ENCODE measurements around the gene DTYMK.
"Not testable (repeated sequence)": the region's sequence is repeated elsewhere in the genome, so short reads cannot be mapped to it uniquely, and the experiment has no call there.

The DTYMK gene

DNA sequence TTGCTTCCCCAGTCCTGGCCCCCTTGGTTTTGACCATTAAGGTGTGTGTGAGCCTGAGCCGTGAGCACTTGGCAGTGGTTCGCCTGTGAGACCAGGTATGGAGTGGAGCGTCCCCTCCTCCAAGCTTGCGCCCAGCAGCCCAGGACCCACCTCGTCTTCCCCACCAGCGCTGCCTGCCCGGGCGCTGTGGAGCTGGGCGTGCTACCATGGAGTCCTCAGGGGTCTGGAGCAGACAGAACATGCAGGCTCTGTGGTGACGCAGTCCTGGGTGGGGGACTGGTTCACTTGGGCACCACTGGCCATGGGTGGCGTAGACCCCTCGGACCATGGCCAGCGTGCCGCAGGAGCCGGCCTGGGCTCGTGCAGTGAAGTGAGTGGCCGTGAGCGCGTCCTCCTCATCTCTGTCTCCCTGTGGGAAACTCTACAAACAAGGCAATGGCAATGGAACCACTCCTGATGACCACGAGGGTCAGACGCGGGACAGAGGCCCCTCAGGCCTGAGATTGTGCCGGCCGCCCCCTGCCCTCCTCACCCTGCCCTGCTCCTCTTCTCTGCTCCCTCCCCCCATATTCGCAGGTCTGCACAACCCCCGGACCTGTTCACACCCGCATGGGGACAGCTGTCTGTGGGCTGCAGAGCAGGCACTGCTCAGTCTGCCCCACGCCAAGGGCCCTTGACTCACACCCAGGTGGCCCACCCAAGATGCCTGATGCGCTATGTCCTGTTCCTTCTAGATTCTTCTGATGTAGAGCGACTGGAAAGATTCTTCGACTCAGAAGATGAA lies 15.0 kb downstream of the DTYMK start:
- peaks cover 91% of the 10 kb centered on the region for H3K36me3 Mint-ChIP-seq (ENCODE audit: low read depth)
- H3K9me3 Mint-ChIP-seq, result no peaks in the 10 kb centered on the region
- peak overlapping the region; percentile 57 for H3K27ac Mint-ChIP-seq
- H3K27me3 Mint-ChIP-seq, result no peaks in the 10 kb centered on the region
- H3K4me1 Mint-ChIP-seq (ENCODE audit: low read depth), result peaks cover 2% of the 10 kb centered on the region
- no peak for DNase-seq
- H3K4me3 Mint-ChIP-seq, result no peak overlapping the region

DNA sequence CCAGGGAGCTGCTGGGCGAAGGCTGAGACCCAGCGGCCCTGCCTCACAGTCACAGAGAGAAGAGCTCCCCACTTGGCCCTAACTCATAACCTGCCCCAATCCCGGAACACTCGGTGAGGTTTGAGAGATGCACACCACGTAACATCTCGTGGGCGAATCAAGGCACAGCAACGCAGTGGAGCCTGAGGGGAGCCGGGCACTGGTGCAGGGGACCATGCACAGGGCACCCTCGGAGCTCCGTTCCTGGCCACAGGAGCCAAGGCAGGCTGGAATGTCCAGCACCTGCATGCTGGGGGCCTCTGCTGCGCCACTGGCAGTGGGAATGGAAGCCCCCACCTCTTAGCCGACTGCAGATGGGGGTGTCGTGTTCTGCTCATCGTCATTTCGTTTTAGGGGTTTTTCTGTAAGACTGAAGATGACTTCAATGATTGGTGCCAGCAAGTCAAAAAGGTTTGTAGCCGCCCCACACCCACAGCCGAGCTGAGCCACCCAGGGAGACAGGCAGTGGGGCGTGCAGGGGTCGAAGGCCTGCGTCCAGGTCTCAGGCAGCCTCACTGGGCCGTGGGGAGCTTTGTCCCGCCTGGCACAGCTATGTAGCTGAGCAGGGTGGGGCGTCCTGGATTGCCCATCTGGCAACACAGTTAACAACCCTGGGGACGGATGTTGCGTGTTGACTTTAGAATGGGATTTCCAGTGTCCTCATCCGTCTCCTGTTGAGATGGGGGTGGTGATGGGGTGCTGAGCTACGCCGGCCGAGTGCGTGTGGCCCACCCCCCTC lies 16.1 kb downstream of the DTYMK start:
- Mint-ChIP-seq H3K36me3 (ENCODE audit: low read depth) (peaks cover 89% of the 10 kb centered on the region), H3K27me3 (no peaks in the 10 kb centered on the region), H3K27ac (peak overlapping the region; percentile 57), H3K4me3 (no peak overlapping the region), H3K4me1 (ENCODE audit: low read depth) (peaks cover 6% of the 10 kb centered on the region), H3K9me3 (no peaks in the 10 kb centered on the region)
- no peak for DNase-seq

DNA sequence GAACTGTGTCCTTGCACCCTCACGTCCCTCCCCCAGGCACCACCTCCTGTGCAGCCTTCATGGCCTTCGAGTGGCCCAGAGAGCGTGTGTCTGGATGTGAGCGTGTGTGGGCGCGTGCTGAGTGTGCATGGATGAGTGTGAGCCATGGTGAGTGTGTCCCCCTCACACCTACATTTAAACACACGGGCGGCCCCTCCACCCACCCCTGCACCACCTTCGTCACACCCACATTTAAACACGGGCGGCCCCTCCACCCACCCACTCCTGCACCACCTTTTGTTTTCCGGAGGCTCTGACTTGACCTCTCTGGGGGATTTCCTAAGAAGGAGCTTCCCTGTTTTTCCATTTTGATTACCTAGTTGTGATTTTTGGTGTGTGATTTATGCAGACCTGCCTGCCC lies 17.8 kb downstream of the DTYMK start:
- Mint-ChIP-seq H3K9me3 (no peaks in the 10 kb centered on the region), H3K27me3 (no peaks in the 10 kb centered on the region), H3K4me1 (ENCODE audit: low read depth) (peaks cover 18% of the 10 kb centered on the region), H3K36me3 (ENCODE audit: low read depth) (peaks cover 84% of the 10 kb centered on the region), H3K27ac (no peak overlapping the region), H3K4me3 (no peak overlapping the region)
- DNase-seq, result no peak

DNA sequence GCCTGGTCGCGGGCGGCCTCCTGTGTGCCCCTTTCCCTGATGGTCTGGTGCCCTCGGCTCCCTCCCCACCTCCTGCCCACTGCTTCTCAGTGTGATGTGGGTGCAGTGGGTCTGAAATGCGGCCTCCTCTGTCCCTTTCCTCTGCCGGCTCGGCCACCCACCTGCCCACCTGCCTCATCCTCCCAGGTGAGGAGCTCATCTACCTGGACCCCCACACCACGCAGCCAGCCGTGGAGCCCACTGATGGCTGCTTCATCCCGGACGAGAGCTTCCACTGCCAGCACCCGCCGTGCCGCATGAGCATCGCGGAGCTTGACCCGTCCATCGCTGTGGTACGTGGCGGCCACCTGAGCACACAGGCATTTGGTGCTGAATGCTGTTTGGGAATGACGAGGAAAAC lies 18.3 kb downstream of the DTYMK start:
- Mint-ChIP-seq H3K4me3 (no peak overlapping the region), H3K36me3 (ENCODE audit: low read depth) (peaks cover 80% of the 10 kb centered on the region), H3K27ac (no peak overlapping the region), H3K4me1 (ENCODE audit: low read depth) (peaks cover 16% of the 10 kb centered on the region), H3K9me3 (no peaks in the 10 kb centered on the region), H3K27me3 (no peaks in the 10 kb centered on the region)
- DNase-seq, result no peak

DNA sequence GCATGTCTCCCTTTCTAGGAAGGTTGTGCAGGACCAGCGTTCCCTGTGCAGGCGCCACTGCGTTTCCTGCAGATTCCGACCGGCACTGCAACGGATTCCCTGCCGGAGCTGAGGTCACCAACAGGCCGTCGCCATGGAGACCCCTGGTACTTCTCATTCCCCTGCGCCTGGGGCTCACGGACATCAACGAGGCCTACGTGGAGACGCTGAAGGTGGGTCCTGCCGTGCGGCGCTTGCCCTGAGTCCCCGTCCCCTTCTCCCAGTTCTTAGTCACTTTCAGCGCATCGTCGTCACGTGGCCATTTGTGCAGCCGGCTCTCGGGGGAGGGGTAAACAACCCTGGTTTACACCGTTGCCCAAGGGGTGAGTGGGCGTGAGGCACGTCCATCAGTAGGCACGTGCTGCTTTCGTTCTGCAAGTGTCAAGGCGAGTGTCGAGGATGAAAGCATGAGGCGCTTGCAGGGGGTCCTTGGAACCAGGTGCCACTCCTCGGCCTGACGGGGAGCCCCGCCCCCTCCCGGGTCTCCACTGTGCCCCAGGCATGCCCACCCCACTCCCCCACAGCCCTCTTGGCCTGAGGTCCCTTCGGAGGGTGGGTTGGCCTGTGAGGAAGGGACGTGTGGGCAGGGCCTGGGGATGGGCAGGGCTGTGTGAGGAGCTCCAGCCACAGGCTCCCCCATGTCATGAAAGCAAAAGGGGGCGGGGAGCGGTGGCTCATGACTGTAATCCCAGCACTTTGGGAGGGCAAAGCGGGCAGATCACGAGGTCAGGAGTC lies 19.8 kb downstream of the DTYMK start:
- Mint-ChIP-seq H3K27me3 (no peaks in the 10 kb centered on the region), H3K4me1 (ENCODE audit: low read depth) (peaks cover 16% of the 10 kb centered on the region), H3K27ac (no peak overlapping the region), H3K36me3 (ENCODE audit: low read depth) (peaks cover 76% of the 10 kb centered on the region), H3K9me3 (no peaks in the 10 kb centered on the region), H3K4me3 (no peak overlapping the region)
- DNase-seq, result no peak

DNA sequence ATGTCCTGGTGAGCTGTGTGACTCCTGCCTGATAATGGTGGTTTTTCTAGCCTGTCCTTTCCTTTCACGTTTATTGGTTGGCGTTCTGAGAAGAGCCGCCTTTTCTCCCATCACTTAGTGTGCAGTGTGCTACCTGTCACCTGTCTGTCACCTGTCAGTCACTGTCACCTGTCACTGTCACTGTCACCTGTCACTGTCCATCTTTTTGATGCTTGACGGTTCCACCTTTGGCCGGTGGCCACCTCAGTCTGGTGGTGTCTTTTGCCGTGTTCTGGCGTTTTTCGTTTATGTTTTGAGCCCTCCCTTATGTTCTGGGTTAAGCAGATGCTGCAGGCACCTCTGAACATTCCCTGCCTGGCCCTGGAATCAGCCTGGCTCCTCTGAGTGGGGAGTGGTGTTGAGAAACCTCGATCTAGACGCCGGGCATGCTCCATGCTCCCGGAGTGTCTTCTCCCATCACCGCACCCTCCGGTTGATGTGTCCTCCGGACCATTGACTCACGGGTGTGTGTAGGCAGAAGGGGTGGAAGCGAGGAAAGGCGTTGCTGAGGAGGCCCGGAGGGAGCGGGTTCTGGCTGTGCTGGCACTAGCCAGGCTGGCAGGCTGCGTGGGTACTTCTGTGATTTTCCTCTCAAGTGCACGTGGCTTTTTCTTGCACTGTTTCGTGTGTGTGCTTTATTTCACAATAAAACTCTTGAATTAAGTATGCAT lies 20.7 kb downstream of the DTYMK start:
- no peak for DNase-seq
- Mint-ChIP-seq H3K4me1 (ENCODE audit: low read depth) (peaks cover 16% of the 10 kb centered on the region), H3K36me3 (ENCODE audit: low read depth) (peaks cover 74% of the 10 kb centered on the region), H3K4me3 (no peak overlapping the region), H3K9me3 (no peaks in the 10 kb centered on the region), H3K27me3 (no peaks in the 10 kb centered on the region), H3K27ac (peak overlapping the region; percentile 62)

DNA sequence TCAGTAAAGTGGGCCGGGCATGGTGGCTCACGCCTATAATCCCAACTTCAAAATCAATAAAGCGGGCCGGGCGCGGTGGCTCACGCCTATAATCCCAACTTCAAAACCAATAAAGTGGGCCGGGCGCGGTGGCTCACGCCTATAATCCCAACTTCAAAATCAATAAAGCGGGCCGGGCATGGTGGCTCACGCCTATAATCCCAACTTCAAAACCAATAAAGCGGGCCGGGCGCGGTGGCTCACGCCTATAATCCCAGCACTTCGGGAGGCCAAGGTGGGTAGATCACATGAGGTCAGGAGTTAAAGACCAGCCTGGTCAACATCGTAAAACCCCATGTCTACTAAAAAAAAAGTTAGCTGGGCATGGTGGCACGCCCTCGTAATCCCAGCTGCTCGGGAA lies 23.9 kb downstream of the DTYMK start:
- peaks cover 75% of the 10 kb centered on the region for H3K36me3 Mint-ChIP-seq (ENCODE audit: low read depth)
- H3K9me3 Mint-ChIP-seq, DNase-seq, H3K4me3 Mint-ChIP-seq, H3K27ac Mint-ChIP-seq, H3K27me3 Mint-ChIP-seq: not testable (repeated sequence)
- peaks cover 16% of the 10 kb centered on the region for H3K4me1 Mint-ChIP-seq (ENCODE audit: low read depth)

DNA sequence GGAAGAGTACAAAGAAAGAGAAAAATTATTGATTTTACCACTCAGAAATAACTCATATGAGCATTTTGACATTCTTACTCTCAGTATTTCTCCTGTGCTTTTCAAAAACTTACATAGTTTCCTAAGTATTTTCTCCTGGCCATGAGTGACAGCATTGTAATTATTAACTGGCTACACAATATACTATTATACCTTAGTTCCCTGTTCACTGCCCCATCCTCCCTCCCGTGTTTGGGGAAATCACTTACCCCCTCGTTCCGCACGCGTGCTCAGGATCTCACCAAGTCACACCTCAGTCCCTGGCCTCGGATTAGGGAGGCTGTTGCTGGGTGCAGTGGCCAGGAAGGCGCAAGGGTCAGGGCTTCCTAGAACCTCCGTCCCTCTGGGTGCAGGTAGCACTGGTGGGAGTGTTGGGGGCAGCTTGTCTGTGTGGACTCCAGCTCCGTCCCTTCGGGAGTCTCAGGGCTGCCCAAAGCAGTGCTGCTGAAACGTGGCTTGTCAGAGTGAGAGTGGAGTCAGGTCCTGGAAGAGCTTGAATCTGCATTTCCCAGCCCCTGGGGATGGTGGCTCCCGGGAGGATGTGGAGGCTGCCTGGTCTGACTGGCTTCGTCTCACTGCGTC lies 25.9 kb downstream of the DTYMK start:
- peaks cover 76% of the 10 kb centered on the region for H3K36me3 Mint-ChIP-seq (ENCODE audit: low read depth)
- peaks cover 14% of the 10 kb centered on the region for H3K4me1 Mint-ChIP-seq (ENCODE audit: low read depth)
- H3K27me3 Mint-ChIP-seq, result no peaks in the 10 kb centered on the region
- H3K4me3 Mint-ChIP-seq, result no peak overlapping the region
- no peaks in the 10 kb centered on the region for H3K9me3 Mint-ChIP-seq
- H3K27ac Mint-ChIP-seq, result no peak overlapping the region
- no peak for DNase-seq

DNA sequence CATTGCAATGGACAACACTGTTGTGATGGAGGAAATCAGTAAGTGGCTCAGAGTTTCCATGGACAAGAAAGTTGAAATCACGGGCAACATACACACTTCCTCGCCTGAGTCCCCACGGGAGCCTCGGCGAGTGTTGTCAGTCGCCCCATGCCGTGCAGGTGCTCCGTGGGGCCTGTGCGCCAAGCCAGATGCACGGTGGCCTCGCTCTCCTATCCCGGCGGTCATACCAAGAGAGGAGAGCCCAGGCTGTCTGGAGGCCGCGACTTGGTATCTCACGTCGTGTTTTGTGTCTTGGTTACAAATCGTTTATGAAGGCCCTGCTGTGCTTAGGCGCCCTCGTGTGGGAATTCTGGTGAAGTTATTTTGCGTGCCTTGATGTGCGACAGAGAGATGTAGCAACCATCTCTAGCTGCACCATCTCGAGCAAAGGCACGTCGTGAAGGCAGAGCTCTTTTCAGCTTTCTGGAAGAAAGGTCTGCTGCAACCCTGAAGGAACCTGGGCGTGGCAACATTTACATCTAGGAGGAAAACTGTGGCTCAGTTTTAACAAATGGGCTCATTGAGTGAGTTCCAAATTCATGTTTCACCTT lies 27.4 kb downstream of the DTYMK start:
- DNase-seq, result peak; percentile 54

DNA sequence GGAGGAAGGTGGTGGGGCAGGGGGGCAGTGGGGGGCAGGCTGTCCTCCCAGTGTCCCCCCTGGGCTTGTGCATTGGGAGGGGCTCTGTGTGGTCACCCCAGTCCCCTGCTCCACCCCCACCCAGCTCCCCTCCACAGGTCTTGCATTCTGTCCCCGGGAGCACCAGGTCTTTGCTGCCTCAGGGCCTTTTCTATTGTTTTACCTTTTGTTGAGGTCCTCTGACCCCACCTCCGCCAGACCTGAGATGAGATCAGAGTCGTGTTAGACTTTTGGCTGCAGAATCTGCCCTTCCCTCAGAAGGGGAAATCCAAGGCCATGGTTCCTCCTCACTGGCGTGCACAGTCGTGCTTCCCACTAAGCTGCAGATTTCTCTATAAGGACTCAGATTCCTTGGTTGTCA lies 28.3 kb downstream of the DTYMK start:
- H3K9me3 Mint-ChIP-seq, result no peaks in the 10 kb centered on the region
- no peak overlapping the region for H3K27ac Mint-ChIP-seq
- peaks cover 89% of the 10 kb centered on the region for H3K36me3 Mint-ChIP-seq (ENCODE audit: low read depth)
- no peak overlapping the region for H3K4me3 Mint-ChIP-seq
- DNase-seq, result no peak
- H3K27me3 Mint-ChIP-seq, result no peaks in the 10 kb centered on the region
- no peaks in the 10 kb centered on the region for H3K4me1 Mint-ChIP-seq (ENCODE audit: low read depth)

More for the DNA sequence above, 27.4 kb downstream of the DTYMK start:
- Mint-ChIP-seq H3K4me3 (no peak overlapping the region), H3K36me3 (ENCODE audit: low read depth) (peaks cover 84% of the 10 kb centered on the region), H3K9me3 (no peaks in the 10 kb centered on the region), H3K4me1 (ENCODE audit: low read depth) (peaks cover 2% of the 10 kb centered on the region), H3K27ac (no peak overlapping the region), H3K27me3 (no peaks in the 10 kb centered on the region)

DNA sequence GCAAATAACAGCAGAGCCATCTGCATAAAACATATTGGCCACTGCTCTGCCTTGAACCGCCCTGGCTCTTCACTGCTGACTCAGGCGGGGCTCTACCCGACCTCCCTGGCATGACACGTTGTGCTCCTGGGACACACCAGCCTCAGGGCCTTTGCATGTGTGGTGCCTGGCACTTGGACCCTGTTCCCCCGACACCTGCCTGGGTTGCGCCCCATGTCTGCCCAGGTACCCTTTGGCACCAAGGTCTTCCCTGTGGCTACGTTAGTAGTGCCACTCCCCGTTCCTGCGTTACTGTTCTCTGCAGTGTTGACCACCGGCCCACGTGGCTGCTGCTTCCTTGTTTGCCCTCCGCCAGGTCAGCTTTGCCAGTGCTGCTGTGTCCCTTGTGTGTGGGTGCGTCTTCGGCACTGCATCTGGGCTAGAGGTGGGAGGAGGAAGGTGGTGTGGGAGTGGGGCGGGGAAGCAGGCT lies 28.8 kb downstream of the DTYMK start:
- no peaks in the 10 kb centered on the region for H3K27me3 Mint-ChIP-seq
- H3K4me1 Mint-ChIP-seq (ENCODE audit: low read depth), result no peaks in the 10 kb centered on the region
- H3K36me3 Mint-ChIP-seq (ENCODE audit: low read depth), result peaks cover 92% of the 10 kb centered on the region
- DNase-seq, result no peak
- H3K27ac Mint-ChIP-seq, result no peak overlapping the region
- H3K4me3 Mint-ChIP-seq, result no peak overlapping the region
- H3K9me3 Mint-ChIP-seq, result no peaks in the 10 kb centered on the region

DNA sequence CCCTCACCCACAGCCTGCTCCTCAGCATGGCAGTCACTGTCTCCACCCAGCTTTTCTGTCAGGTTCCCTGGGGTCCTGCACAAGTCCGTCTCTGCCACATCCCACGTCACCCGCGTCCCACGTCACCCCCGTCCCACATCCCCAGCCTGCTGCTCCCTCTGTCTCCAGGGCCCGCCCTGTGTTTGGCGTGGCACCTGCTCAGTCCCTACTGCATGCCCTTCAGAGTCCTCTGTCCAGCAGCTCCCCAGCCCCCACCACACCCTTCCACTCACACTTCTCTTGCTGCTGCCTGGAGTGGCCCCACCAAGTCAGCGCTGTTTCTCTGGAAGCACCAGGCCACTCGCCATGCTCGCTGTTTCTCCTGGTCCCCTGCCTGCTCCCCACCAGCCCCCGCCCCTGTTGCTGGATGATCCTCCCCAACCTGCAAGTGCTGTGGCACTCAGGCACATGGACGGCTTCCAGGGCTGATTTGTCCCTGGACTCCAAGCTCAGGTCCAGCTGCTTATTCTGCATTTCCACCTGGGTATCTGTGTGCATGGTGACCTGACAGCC lies 30.3 kb downstream of the DTYMK start:
- no peak overlapping the region for H3K4me3 Mint-ChIP-seq
- H3K27me3 Mint-ChIP-seq, result no peaks in the 10 kb centered on the region
- H3K4me1 Mint-ChIP-seq (ENCODE audit: low read depth), result no peaks in the 10 kb centered on the region
- H3K36me3 Mint-ChIP-seq (ENCODE audit: low read depth), result peaks cover 94% of the 10 kb centered on the region
- no peak for DNase-seq
- no peaks in the 10 kb centered on the region for H3K9me3 Mint-ChIP-seq
- H3K27ac Mint-ChIP-seq, result peak overlapping the region; percentile 37

DNA sequence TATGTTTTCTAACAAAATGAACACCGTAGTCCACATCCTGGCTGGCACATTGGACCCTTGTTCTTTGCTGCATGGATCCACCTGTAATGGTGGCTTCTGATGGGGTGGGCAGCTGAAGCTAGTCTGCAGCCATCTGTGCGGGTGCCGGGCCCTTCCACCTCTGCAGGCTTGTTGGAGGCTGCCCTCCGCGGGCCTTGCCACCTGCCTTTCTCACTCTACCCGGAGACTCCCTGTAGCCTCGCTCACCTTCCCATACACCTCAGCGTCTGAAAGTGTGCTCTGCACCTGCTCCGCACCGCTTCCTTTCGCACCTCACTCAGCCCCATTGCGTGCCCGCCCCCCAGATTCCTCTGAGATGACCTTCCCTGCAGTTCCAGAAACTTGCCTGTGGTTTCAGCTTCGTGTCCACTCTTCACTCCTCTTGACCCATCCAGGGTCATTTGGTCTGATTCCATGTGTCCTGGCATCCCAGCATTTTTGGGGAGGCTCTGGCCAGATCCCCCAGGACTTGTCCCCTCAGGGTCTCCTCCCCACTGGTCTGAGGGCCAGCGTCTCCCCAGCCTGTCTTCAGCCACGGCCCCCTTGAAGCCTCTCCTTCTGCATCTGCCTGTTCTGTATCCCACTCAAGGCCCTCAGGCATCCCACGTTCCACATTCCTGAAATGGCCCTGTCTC lies 31.0 kb downstream of the DTYMK start:
- no peak for DNase-seq
- Mint-ChIP-seq H3K36me3 (ENCODE audit: low read depth) (peaks cover 94% of the 10 kb centered on the region), H3K27me3 (no peaks in the 10 kb centered on the region), H3K27ac (no peak overlapping the region), H3K4me1 (ENCODE audit: low read depth) (no peaks in the 10 kb centered on the region), H3K9me3 (no peaks in the 10 kb centered on the region), H3K4me3 (no peak overlapping the region)
